GM13976 (cell line): ENCODE measurements around the gene SUSD3.

Experiments used
- DNase-seq: peaks from one replicate; pipeline ENCODE4 v3.0.0; 2012; ENCODE audit warnings: low spot score
- in situ Hi-C: fragments of 300-500 bp; cut with MboI; formaldehyde crosslinking; loops from one replicate; pipeline ENCODE4 v1.12.0; 2022; ENCODE audit warnings: low sequenced_read_pairs, mixed read lengths, inconsistent platforms; ENCODE audit not compliant: unreplicated experiment
- TF ChIP-seq, protein P1 (sequence below): IDR thresholded peaks from 2 replicates; pipeline ENCODE4 v1.5.1; 2012; ENCODE audit warnings: borderline replicate concordance, mild to moderate bottlenecking; ENCODE audit not compliant: insufficient read depth; ENCODE audit errors: extremely low read depth, missing control alignments, control extremely low read depth

The SUSD3 gene

DNA sequence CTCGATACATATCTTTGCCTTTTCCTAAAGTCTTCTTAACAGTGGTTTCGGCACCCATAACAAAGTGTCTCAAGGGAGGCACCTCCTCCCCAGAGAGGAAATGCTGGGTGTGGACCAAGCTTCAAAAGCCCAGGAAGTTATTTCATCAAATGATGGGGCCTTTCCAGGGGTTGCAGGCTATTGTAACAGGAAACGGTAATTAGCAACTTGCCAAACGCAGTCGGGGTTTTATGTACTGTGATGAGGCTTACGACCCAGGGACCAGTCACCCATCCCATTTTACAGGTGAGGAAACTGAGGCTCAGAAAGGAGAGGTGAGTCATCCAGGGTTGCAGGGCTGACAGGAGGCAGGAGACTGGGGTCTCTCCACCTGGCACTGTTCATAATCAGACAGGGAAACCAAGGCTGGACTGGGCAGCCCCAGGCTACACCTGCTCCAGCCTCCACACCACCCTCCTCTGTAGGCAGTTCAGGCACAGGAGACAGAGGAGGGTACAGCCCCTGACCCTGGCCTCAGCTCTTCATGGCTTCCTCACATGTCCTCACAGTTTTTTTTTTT is 30.0 kb upstream of the SUSD3 start:
- TF ChIP-seq, protein P1, sequence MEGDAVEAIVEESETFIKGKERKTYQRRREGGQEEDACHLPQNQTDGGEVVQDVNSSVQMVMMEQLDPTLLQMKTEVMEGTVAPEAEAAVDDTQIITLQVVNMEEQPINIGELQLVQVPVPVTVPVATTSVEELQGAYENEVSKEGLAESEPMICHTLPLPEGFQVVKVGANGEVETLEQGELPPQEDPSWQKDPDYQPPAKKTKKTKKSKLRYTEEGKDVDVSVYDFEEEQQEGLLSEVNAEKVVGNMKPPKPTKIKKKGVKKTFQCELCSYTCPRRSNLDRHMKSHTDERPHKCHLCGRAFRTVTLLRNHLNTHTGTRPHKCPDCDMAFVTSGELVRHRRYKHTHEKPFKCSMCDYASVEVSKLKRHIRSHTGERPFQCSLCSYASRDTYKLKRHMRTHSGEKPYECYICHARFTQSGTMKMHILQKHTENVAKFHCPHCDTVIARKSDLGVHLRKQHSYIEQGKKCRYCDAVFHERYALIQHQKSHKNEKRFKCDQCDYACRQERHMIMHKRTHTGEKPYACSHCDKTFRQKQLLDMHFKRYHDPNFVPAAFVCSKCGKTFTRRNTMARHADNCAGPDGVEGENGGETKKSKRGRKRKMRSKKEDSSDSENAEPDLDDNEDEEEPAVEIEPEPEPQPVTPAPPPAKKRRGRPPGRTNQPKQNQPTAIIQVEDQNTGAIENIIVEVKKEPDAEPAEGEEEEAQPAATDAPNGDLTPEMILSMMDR: no peak
- peak; percentile 75 for DNase-seq
- in situ Hi-C loops: no loop called here

DNA sequence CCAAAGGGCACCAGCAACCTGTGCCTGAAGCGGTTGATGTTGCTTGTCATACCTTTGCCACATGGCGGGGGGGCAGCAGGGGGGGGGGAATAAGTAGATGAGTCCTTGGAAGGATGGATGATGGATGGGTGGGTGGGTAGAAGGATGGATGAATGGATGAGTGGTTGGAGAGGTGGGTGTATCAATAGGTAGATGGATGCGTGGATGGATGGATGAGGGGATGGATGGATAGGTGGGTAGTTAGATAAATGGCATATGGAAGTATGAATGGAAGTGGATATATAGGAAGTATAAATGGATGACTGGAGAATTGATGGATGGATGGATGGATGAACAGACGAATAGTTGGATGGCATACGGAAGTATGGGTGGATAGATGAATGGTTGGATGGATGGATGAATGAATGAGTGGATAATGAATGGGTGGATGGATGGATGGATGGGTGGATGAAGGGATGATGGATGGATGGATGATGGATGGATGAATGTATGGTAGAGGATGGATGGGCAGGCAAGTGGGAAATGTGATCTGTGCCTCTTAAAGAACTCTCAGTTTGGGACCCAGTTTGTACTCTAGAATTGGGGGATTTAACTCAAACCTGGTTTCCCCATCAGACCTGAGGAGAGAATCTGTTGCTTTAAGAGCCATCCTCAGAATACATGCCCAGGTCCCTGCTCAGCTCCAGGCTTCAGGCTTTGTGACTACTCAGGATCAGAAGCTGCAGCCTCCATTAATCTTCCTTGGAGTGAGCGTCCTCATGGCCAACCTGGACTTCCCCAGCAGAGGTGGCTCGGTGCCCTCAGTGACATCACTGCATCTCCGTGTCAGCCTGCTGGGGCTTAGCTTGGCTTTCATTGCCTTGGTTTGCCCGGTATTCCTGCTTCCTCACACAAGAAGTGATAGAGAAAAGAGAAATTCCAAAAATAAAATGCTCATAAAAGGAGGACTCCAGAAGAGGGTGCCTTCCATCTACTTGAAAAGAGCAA is 27.6 kb upstream of the SUSD3 start:
- TF ChIP-seq, protein P1: no peak
- in situ Hi-C loops: no loop called here
- no peak for DNase-seq

DNA sequence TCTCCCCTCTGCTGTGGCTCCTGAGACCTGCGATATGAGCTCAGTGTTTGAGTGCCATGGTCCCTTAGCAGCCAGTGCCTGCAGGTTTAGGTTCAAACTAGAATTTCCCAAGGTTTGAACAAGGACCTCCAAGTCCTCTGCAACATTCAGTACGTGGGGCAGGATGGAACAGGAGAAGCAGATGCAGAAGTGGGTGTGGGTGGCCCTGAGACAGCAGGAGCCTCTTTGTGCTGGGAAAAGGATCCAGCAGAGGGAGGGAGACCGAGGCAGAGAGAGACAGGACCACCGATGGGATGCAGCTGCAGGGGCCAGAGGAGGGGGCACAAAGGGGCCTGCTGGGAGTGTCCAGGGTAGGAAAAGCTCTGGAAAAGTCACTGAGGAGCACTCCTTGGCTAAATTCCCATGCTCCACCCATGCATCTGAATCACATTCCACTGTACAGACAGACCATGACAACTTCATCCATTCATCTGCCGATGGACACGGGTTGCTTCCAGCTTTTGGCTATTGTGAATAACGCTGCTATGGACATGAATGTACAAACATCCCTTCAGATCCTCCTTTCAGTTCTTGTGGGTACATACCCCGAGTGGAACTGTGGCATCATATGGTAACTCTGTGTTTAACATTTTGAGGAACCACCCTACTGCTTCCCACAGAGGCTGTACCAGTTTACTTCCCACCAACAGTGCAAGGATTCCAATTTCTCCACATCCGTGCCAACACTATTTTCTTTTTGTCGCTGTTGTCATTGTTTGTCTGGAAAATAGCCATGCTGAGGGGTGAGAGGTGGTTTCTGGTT is 26.7 kb upstream of the SUSD3 start:
- in situ Hi-C loops: no loop called here
- DNase-seq: no peak
- TF ChIP-seq, protein P1: no peak

DNA sequence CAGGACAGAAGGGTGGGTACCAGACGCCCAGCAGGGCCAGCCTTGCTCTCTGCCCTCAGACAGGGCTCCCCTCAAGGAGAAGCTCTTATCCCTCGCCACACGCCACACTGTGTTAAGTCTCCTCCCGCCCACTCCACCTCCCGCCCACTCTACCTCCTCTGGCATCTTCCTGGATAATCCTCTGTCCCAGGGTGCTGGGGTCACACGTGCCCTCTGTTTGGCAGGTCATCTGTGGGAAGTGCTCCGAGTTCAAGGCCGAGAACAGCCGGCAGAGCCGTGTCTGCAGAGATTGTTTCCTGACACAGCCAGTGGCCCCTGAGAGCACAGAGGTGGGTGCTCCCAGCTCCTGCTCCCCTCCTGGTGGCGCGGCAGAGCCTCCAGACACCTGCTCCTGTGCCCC is 26.0 kb upstream of the SUSD3 start:
- in situ Hi-C loops: no loop called here
- no peak for DNase-seq
- TF ChIP-seq, protein P1: no peak

DNA sequence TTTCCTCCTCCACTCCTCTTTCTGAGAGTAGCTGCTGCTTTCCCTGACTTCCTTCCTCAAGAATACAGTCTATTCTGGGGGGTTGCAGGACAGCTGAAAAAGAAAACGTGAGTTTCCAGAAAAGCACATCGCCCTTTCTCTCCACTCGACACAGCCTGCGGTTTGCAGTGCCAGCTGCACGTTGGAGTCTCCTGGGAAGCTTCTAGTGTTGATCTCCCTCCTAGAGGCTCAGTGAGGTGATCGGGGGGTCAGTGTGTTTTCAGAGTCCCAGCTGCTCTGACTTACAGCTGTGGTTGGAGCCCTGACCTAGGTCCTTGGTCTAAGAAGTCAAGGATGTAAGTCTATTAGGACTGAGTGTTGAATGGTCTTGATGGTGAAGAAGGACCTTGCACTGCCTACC is 25.0 kb upstream of the SUSD3 start:
- TF ChIP-seq, protein P1: no peak
- in situ Hi-C loops: no loop called here
- no peak for DNase-seq

DNA sequence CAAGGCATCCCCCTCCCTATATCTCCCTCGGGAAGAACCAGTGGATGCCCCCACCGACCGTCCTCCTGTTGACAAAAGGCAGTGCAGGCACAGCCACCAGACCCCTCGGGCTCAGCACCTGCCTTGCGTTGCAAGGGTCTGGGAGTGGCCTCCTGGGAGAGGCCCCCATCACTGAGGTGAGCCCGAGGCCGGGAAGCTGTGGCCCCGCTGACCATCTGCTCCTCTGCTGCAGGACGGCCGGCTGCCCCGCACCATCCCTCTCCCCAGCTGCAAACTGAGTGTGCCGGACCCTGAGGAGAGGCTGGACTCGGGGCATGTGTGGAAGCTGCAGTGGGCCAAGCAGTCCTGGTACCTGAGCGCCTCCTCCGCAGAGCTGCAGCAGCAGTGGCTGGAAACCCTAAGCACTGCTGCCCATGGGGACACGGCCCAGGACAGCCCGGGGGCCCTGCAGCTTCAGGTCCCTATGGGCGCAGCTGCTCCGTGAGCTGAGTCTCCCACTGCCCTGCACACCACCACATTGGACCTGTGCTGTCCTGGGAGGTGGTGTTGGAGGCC is 23.3 kb upstream of the SUSD3 start:
- in situ Hi-C loops: no loop called here
- DNase-seq: no peak
- TF ChIP-seq, protein P1: no peak
